ENCODE results near the gene CCDC197.

Gene CCDC197

DNA sequence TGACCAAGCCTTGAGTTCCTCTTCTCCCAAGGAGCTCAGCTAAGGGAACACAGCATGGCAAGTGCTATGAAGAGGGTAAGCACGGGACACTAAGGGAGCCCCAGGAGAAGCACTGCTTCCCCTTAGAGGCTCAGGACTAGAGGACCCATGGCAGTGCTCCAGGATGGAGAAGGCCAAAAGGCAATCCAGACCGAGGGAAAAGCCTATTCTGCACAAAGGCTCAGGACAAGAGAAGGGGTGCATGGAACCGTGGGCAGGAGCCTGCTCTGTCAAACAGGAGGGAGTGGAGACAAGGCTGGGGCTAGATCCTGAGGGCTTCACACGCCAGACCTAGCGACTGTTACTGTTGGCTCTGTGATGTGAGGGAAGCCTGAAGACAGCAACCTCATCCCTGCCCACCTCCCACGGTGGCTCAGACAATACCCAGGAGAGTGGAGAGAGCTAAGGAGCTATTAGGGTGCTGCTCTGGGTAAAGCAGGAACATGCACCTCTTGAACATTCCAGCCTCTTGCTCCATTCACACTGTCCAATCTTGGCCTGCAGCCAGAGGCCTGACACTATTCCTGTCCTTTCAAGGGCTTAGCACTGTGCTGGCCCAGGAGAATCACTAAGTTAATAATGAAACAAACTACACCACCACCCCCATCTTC is 53.3 kb downstream of the CCDC197 start:
- no peaks in the 10 kb centered on the region for H3K79me2 ChIP-seq (ENCODE audit: insufficient read depth, low read length)
- H3K27me3 ChIP-seq (ENCODE audit: insufficient read depth, low read length): no peaks in the 10 kb centered on the region
- H2AFZ ChIP-seq (ENCODE audit: low read length): no peak overlapping the region
- no peak overlapping the region for H3K4me3 ChIP-seq (ENCODE audit: low read depth, low read length, poor library complexity, severe bottlenecking)
- H3F3A ChIP-seq (ENCODE audit: insufficient read depth, low read length): no peaks in the 10 kb centered on the region
- no peaks in the 10 kb centered on the region for H3K9me2 ChIP-seq (ENCODE audit: low read depth, low read length)
- peaks cover 92% of the 10 kb centered on the region for H3K36me3 ChIP-seq (ENCODE audit: insufficient read depth, low read length)
- H3K4me1 ChIP-seq (ENCODE audit: insufficient read depth, low read length, severe bottlenecking): no peaks in the 10 kb centered on the region
- no peaks in the 10 kb centered on the region for H4K20me1 ChIP-seq (ENCODE audit: insufficient read depth, low read length)
- H3K9ac ChIP-seq (ENCODE audit: low read length): no peak overlapping the region
- TF ChIP-seq, protein P1, sequence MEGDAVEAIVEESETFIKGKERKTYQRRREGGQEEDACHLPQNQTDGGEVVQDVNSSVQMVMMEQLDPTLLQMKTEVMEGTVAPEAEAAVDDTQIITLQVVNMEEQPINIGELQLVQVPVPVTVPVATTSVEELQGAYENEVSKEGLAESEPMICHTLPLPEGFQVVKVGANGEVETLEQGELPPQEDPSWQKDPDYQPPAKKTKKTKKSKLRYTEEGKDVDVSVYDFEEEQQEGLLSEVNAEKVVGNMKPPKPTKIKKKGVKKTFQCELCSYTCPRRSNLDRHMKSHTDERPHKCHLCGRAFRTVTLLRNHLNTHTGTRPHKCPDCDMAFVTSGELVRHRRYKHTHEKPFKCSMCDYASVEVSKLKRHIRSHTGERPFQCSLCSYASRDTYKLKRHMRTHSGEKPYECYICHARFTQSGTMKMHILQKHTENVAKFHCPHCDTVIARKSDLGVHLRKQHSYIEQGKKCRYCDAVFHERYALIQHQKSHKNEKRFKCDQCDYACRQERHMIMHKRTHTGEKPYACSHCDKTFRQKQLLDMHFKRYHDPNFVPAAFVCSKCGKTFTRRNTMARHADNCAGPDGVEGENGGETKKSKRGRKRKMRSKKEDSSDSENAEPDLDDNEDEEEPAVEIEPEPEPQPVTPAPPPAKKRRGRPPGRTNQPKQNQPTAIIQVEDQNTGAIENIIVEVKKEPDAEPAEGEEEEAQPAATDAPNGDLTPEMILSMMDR (IDR thresholded peaks at IDR 0.05; ENCODE audit: low read length): no peak
- no peak for TF ChIP-seq EZH2 (IDR thresholded peaks at IDR 0.05; ENCODE audit: borderline replicate concordance, low read length)
- no peaks in the 10 kb centered on the region for H3K9me3 ChIP-seq (ENCODE audit: low read length)
- H3K4me2 ChIP-seq (ENCODE audit: low read length): no peak overlapping the region
- H3K27ac ChIP-seq (ENCODE audit: low read depth, low read length, poor library complexity, severe bottlenecking): no peak overlapping the region

DNA sequence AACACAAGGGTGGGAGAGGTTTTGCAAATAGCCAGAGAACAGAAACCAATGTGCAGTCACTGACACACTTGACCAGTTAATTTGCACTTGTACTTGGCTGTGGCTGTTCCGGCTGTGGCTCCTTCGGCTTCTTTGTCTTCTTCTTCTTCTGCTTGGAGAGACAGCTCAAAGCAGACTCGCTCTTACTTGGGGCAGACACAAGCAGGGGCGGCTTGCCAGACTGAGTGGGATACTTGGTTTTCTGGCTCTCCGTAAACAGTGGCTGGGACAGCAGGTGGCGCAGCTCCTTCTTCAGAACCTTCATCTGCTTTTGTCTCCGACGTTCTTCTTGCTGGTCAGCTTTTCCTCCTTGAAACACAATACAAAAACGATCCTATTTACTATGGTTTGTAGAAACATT is 54.0 kb downstream of the CCDC197 start:
- Histone ChIP-seq H2AFZ (ENCODE audit: low read length) (no peak overlapping the region), H3K9me2 (ENCODE audit: low read depth, low read length) (no peaks in the 10 kb centered on the region), H3K79me2 (ENCODE audit: insufficient read depth, low read length) (no peaks in the 10 kb centered on the region), H3K4me2 (ENCODE audit: low read length) (no peak overlapping the region), H3K4me3 (ENCODE audit: low read depth, low read length, poor library complexity, severe bottlenecking) (no peak overlapping the region), H3K9me3 (ENCODE audit: low read length) (no peaks in the 10 kb centered on the region), H3K9ac (ENCODE audit: low read length) (no peak overlapping the region), H3K4me1 (ENCODE audit: insufficient read depth, low read length, severe bottlenecking) (no peaks in the 10 kb centered on the region), H3F3A (ENCODE audit: insufficient read depth, low read length) (no peaks in the 10 kb centered on the region), H3K36me3 (ENCODE audit: insufficient read depth, low read length) (peaks cover 92% of the 10 kb centered on the region), H3K27ac (ENCODE audit: low read depth, low read length, poor library complexity, severe bottlenecking) (no peak overlapping the region), H3K27me3 (ENCODE audit: insufficient read depth, low read length) (no peaks in the 10 kb centered on the region), H4K20me1 (ENCODE audit: insufficient read depth, low read length) (no peaks in the 10 kb centered on the region)
- TF ChIP-seq, protein P1 (IDR thresholded peaks at IDR 0.05; ENCODE audit: low read length): peak; percentile 60
- no peak for TF ChIP-seq EZH2 (IDR thresholded peaks at IDR 0.05; ENCODE audit: borderline replicate concordance, low read length)

DNA sequence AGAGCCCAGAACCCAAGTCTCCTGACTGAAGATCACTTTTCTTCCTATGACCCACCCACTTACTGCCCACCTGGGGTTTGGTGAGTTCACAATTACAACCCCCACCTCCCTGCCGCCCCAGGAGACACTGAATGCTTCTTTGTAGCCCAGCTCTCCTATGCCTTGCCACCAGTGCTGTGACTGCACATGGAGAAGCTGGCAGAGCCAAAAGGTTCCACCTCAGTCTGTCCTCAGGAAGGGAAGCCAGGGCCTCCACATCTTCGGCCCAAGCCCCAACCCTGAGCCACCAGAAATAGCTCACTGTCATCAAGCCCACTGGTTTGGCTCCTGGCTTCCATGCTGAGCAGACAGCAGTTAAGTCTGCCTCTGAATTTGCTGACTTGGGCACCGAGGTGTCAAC is 54.7 kb downstream of the CCDC197 start:
- Histone ChIP-seq H3K4me2 (ENCODE audit: low read length) (no peak overlapping the region), H3K27ac (ENCODE audit: low read depth, low read length, poor library complexity, severe bottlenecking) (no peak overlapping the region), H4K20me1 (ENCODE audit: insufficient read depth, low read length) (no peaks in the 10 kb centered on the region), H3K9me3 (ENCODE audit: low read length) (no peaks in the 10 kb centered on the region), H3K9ac (ENCODE audit: low read length) (no peak overlapping the region), H3K79me2 (ENCODE audit: insufficient read depth, low read length) (no peaks in the 10 kb centered on the region), H3K4me3 (ENCODE audit: low read depth, low read length, poor library complexity, severe bottlenecking) (no peak overlapping the region), H3F3A (ENCODE audit: insufficient read depth, low read length) (no peaks in the 10 kb centered on the region), H3K9me2 (ENCODE audit: low read depth, low read length) (no peaks in the 10 kb centered on the region), H3K27me3 (ENCODE audit: insufficient read depth, low read length) (no peaks in the 10 kb centered on the region), H3K4me1 (ENCODE audit: insufficient read depth, low read length, severe bottlenecking) (no peaks in the 10 kb centered on the region), H2AFZ (ENCODE audit: low read length) (no peak overlapping the region), H3K36me3 (ENCODE audit: insufficient read depth, low read length) (peaks cover 92% of the 10 kb centered on the region)
- TF ChIP-seq, protein P1 (IDR thresholded peaks at IDR 0.05; ENCODE audit: low read length): no peak
- no peak for TF ChIP-seq EZH2 (IDR thresholded peaks at IDR 0.05; ENCODE audit: borderline replicate concordance, low read length)

Measured in OCI-LY1 (cell line).